Islet precursor cell (in vitro differentiated cells): ENCODE results near the gene ONECUT2.
"Not testable (repeated sequence)": the region's sequence is repeated elsewhere in the genome, so short reads cannot be mapped to it uniquely, and the experiment has no call there.

ENCODE experiments used
- DNase-seq: peaks from one replicate; pipeline ENCODE4 v3.0.0-alpha.2; 2018

ONECUT2 gene

DNA sequence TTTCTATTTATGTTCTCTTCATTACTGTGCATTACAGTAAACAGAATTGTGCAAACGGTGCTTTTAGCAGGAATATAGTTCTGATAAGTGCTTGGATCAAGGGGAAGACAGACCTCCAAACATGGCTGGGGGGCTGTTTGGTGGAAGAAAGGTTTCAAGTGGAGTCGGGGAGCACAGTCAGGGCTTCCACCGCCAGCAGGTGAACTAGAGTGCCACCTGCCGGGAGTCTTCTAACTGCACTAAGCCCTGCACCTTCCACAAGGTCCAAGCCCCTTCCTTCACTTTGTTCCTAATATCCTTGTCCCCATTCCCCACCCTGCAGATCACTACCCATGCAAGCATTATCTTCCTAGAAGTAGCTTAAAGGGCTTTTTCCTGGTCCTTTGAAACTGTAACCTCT is 11.1 kb downstream of the ONECUT2 start:
- no peak for DNase-seq

DNA sequence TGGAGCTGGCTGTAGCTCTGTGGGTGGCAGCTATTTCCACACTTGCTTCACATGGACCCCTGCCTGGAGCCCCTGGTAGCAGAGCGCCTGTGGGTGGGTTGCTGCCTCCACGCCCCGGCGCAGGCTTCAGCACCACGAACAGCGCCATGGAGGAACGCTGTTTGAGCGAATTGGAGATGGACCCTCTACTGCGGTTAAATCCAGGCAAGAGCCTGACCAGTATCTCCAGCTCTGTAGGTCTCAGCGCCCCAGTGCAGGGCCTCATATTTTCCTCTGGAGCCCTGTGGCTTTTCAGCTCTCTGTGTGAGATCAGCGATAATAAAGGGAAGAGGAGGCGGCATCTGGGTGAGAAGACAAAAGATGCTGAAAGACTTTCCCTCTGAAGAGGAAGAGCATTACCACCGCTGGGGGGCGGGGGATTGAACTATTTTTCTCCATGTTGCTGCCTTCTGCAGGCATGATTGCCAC is 12.0 kb downstream of the ONECUT2 start:
- peak; percentile 91 for DNase-seq

DNA sequence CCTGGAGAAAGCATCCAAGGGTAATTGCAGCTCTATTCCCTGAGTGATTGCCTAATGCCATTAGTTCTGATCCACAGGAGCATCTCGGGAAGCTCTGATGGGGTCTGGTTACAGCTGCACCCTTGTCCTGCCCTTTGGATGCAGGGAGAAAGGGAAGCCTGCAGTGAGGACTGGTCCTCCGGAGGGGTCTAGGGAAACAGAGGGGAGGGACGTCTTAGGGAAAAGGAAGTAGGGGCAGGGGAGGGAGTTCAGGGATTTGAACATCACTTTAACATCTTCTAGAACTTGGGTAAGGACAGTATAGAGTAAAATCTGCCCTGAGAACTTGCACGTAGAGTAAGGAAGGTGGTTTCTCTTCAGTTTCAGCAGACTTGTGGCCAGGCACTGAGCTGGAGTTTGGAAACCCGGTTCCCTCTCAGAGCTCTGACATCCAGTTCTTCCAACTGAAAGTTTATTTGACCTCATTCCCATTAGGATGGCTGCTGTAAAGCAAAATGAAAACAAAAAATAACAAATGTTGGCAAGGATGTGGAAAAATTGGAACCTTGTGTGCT is 20.5 kb downstream of the ONECUT2 start:
- DNase-seq = no peak

DNA sequence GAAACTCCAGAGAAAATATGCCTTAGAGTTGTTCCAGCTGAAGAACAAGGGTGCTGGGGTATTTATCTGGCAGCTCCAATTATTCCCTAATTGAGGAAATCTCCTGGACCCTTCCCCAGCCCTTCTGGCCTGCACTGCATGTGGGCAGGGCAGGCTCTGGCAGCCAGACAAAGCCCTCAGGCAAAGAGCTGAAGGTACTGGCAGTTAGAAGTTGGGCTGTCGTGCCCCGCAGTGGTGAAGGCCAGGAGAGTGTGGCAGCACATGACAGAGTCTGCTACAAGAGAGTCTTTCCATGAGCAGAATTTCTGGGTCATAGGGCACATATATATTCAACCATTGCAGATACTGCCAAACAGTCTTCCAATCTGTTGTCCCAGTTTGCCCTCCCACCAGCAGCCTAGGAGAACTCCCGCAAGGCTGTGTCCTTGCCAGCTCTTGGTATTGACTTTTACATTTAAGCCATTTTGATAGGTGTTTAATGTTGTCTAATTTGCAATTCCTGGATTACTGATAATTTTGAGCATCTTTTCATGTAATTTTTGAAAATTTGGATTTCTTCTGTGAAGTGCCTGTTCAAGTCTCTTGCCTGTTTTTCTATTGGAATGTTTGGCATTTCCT is 26.6 kb downstream of the ONECUT2 start:
- DNase-seq = no peak

DNA sequence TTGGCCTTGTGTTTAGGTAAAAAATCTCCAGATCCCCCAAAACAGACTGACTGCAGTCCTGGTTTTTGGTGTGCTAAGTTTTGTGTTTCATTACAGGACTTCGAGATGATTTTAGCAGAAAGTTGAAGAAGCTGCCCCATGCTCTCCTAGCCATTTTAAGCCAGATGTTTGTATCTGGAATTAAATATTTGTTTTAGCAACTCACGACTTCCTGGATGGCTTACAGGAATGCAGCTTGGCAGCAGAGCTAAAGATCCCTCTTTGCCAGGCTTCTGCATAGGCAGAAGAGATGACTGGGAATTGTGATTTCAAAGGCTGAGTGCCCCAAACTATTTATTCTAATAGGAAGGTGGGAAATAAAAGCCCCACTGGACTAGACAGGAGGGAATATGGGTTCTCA is 31.1 kb downstream of the ONECUT2 start:
- no peak for DNase-seq

DNA sequence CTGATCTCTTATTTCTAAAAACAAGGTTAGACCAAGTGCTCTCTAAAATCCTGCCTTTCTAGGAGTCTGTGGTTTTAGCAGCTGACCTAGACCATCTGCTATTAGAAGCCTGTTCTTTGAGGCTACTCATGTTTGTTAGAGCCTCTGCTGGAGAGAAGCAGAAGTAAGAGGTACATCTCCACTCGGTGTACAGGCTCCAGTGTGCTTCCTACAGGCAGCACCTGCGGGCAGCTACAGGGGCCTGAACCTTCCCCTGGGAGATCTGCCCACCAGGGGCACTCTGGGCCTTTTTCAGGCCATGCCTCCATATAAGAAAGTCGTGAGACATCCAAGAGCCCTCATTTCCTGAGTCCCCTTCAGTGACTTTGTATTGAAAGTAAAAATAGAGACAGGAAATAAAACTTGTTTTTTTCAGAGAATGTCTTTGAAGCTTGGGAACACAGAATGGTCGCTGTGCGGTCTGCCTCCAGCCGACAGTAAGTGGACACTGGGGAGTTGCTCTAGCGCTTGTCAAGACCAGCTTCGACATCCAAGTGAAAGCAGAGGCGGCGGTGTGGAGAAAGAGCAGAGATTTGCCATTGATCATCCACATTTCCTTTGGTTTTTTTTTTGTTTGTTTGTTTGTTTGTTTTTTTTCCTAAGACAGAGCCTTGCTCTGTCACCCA is 31.7 kb downstream of the ONECUT2 start:
- no peak for DNase-seq

DNA sequence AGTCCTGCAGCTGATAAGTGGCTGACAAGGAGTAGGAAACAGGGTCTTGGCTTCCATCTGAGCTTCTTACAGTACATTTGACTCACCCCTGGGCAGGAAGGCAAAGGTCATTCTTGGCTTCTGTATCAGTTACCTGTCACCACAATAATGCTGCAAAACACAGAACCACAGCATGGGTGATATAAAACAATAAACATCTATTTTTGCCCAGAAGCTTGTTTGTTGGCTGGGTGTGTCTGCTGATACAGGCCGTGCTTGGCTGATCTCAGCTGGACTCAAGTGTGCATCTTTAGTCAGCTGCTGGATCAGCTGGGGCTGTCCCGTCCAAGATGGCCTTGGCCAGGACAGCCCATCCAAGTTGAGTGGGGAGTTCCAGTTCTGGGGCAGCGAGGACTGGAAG is 34.7 kb downstream of the ONECUT2 start:
- no peak for DNase-seq

DNA sequence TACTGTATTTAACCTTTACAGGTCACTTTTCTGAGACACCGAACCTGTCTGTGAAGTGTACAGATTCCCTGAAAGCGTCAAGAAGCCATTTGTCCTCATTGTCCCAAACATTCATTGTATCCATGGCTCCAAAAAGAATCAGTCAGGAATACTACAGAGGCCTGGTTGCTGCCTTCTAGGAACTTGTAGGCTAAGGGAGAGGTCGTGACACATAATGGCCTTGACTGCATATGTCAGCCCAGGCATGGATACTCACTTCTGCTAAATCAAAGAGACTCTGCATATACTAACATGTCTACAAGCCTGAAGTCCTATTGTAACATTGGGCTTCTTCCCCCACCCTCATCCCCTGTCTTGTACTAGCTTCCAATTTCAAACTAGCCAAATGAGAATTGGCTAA is 40.2 kb downstream of the ONECUT2 start:
- DNase-seq = no peak

DNA sequence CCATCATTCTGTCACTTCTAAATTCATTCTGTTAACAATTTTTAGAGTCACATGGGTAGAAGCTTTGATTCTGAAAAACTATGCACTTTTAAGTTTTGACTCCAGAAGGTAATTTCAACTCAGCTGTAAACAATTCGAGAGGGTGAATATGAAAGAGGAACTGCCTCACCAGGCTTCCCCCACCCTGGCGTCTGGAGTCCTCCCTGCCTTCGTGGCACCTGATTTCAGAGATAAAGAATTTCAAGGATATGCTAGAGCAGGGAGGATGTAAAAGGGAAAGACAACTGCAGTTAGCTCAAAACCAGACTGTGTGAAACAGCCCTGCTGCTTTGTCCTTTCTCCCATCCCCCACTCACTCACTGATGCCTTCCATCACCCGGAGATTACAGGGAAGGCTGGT is 40.7 kb downstream of the ONECUT2 start:
- no peak for DNase-seq

DNA sequence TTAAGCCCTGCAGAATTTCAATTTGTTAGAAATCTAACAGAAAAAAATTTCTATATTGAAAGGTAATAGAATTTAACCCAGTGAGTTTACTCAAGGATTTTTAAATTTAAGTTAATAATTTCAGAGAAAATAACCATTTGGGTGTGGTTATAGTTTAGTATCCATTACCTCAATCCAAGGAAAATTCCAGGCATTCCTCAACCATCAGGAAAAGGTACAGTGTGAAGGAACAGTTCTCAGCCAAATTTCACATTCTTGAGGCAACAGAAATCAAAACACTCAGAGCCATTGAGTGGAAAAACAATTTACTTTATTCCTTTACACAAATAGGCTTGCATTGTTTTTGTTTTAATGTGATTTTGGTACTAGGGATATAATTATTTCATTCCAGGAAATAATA is 45.6 kb downstream of the ONECUT2 start:
- DNase-seq = no peak

DNA sequence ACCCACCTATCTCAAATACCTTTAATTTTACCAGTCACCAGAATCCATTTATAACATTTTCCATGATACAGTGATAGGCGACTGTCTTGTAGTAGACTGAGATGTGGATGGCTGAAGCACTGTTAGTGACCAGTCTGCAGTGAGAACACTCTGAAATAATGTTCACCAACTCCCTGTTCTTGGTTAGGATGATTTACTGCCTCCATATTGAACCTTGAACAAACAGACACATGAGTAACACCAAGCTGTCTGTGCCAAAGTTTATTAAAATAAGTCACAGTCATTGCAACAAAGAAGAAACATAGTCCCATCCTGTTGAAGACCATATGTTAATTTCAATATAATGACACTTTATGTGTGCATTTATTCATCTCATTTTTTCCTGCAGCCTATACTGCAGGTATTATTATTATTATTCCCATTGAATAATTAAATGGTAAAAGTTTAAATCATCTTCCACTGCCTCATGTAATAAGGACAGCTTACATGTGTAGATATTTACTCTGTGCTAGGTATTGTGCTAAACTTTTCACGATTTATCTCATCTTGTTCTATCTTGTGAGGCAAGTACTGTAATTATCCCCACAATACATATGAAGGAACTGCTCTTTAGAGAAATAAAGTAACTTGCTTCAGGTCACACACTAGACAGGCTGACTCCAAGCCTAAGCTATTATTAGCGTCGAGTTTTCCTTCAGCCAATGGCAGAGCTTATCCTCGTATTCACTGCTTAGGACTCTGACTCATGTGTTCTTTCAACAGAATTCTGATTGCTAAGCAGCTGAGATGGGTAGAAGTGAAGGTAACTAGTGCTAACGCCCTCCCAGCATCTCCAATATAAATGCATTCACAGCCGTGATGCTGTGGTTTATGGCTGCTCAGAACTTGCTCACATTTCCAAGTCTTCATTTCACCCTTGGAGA is 62.5 kb downstream of the ONECUT2 start:
- no peak for DNase-seq

DNA sequence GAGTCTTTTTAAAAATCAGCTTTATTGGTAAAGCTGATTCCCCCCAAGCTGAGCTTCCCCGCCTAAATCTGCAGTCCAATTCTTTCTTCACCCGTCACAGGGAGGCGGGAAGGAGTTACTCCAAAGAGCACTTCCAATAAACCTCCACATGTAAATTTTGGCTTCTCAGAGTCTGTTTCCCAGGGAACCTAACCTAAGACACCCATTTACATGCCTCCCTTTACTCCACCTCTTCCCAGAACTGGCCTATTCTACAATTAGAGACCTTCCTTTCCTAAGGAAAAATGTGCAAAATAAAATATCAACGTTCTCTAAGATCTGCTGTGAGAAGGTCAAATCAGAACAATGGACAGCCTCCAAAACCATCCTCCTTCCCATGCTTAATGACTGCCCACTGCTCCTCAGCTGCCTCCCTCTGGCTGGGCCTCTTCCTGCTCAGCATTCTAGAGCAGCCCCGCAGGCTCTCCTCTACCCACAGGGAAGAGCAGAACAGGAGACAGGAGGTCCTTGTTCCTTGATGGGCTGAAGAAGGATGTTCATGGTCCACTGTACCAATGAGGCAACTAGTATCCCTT is 63.6 kb downstream of the ONECUT2 start:
- DNase-seq = no peak

DNA sequence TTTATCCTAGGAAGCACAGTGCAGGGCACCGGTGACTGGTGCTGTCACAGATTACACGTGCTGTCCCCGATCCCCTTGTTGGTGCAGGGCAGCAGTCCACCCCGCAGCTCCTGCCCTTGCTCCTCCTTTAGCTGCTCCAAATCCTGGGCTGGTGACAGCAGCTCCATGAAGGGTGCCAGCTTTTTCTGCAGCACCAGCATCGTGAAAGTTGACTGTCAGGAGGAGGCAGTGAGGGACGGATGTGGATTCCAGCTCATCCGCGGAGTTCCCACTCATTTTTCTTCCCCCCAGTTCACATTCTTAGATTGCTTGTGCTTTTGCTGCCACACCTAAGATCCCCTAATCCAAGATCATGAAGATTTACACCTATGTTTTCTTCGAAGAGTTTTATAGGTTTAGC is 67.5 kb downstream of the ONECUT2 start:
- no peak for DNase-seq

DNA sequence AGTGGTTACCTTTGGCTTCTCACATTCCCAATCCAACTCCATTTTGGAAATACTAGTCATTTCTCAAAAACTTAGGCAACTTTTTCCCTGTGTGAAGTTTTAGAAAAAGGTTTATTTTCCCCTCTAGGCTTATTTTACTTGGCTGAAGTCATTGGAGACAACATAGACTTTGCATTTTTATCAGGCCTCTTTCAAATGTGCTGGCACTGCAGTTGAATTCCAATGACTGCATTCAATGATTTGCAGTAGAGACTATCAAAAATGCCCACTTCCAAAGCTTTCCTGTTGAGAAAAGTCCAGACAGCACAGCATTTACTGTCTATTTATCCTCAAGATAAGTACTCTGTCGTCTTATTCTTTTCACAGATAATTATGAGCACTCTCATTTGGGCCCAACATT is 70.1 kb downstream of the ONECUT2 start:
- DNase-seq = no peak

DNA sequence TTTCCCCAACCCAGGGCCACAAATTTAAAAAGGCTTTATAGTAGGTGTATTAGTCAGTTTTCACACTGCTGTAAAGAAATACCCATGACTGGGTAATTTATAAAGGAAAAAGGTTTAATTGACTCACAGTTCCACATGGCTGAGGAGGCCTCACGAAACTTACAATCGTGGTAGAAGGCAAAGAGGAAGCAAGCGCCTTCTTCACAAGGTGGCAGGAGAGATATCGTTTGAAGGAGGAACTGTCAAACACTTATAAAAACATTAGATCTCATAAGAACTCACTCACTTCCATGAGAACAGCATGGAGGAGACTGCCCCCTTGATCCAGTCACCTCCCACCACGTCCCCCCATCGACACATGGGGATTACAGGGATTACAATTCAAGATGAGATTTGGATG is 80.9 kb downstream of the ONECUT2 start:
- no peak for DNase-seq

DNA sequence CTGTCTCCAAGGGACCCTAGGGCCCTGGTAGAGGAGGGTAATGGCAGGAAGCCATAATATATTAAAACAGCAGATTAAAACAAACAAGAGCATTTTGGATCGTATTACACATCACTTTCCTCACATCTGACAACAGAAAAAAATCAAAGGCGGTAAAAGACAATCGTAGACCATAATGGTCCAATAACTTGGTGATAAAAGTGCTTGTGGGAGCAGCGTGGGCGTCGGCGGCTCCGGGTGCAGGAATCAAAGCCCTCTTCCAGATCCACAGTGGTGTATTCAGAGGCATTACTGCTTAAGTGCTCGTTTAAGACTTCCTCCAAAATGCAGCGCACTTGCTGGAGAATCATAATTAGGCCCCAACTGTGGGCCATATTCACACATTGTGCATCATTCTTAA is 83.4 kb downstream of the ONECUT2 start:
- no peak for DNase-seq

DNA sequence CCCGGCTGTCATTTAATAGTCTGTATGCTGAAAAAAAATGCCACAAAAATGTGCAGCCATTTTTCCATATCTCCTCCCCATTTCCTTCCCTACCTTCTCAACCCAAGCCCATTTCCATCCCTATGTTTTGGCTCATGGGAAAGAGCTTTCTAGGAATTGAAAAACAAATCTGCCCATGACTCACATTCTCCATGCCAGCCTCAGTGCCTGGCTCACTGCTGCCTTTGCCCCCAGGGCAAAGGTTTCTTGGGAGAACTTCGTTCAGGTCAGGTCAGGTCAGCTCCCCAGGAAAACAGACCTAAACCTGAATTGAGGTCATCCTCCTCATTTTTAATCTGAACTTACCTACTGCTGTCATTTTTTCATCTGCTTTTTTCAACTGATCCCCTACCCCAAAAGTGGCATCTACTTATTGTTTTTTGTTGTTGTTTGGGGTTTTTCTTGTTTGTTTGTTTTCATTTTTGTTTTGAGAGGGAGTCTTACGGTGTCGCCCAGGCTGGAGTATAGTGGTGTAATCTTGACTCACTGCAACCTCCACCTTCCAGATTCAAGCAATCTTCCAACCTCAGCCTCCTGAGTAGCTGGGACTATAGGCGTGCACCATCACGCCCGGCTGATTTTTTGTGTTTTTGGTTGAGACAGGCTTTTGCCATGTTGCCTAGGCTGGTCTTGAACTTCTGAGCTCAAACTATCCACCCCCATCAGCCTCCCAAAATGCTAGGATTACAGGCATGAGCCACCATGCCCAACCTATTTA is 84.7 kb downstream of the ONECUT2 start:
- peak; percentile 24 for DNase-seq

DNA sequence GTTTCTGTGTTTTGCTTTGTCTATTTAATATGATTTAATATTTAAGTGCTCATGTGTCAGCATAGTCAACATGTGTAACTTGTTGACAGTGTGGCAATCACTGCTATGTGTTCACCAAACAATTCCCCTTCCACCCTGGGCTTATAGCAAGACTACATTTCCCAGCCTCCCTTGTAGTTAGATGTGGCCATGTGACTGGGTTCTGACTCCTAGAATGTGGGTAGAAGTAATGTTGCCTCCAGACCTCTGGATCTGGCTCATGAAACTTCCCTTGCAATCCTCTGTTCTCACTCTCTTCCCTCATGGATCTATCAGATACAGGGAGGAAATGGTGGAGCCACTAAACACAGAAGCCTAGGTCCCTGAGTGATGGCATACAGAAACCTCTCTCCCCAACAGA is 87.2 kb downstream of the ONECUT2 start:
- DNase-seq = not testable (repeated sequence)

DNA sequence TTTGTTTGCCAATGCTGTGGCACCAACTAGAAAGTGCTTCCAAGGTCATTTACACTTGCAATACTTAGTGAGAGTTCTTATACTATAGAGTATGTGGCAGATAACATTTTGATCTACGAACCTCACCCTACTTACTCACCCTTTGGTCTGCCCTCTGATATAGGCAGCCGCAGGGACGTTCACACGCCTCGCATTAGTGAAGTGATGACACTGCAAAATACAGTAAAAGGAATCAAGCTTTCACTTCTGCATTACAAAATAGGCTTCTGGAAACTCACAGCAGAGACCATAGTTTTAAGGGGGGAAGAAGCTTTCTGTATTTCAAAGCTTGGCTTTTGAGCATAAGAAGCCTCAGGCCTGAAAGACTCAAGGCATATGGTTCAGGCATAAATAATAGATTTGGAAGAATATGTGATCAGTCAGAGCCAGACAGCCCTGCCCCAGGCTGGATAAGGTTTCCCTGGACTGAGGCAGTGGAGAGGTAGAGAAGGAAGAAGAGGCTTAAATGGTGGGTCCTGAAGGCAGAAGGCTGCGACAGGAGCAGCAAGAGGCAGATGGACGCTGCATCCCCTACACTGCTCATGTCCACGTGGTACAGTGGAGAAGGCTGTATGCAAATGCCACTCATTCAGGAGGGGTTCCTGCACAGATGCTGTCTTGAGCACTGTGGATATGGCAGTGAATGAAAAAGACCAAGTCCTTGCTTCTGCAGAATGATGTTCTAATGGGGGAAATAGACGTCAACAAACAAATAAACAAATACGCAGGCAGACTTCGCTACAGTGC is 88.2 kb downstream of the ONECUT2 start:
- DNase-seq = no peak

DNA sequence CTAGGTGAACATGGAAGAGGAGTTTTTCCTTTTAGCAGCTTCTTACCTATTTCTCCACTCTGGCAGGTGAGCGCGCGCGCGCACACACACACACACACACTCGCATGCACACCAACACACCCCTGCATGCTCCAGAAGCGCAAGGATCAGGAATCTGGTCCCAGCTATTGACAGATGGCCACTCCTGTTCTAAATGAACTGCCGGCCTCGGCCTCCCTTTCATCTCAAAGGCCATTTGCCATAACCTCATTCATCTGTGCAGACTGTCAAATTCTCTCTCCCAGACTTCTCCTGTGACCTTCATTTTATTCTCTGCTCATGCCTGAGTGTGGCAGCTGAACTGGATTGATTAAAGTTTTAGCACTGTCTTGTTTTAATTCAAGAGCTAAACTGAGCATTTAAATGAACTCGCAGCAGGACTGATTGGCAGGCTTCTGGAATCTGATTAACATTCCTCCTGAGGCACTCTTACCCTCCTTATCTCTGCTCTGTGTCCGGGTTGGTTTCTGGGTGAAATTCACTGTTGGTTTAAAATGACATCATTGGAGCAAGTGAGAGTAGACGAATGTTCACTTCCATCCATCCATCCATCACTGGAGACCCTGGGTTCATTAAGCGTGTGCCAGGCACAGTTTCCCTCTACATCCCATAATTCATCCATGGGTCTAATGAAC is 92.5 kb downstream of the ONECUT2 start:
- peak; percentile 49 for DNase-seq

DNA sequence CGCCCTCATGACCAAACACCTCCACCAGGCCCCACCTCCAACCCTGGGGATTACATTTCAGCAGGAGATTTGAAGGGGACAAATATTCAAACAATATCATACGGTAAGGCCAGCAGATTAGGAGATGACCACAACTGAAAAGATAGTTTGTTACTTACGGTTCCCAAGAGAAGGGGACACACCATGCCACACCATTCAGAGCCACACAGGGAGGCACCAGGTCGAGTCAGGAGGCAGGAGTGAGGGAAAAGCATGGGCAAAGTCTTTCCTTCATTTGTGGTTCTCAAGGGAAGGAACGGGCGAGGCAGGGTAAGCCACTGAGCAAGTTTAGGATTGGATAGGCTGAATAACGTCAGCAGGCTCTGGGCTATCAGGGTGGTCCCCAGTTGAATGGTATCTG is 94.0 kb downstream of the ONECUT2 start:
- no peak for DNase-seq
